Measurements from ENCODE around the gene GABPB2. TPM values are rescaled to one million over a fixed set of nuclear protein-coding genes. Genes with fewer than 3 reads are reported as not detected.
A peak's percentile ranks its signal among the peaks of the same experiment; 100 is the strongest.

Gene GABPB2
- total RNA-seq, 1 experiment from 2014 or later = 2.0 TPM

DNA sequence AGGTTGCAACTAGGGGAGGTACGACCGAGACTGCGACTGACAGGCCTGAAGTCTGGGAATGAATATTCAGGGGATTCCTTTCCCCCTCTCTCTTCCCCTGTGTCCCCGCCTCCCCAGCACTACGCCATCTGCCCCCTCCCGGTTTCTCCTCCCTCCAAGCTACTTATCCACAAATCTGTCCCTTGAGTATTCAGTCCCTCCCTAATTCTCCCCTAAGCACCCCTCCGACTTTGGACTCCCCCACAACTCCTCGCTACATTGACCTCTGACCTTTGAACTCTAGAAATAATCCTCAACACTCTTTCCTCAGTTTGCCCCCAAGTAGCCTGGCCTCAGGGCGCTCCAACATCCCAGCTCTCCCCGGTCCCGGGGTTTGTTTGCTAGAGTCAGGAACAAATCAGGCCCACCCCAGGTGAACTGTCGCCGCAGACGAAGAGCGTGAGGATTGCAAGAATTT lies 94.7 kb downstream of the GABPB2 start:
- Mint-ChIP-seq H3K4me1 (ENCODE audit: low read depth, unreplicated experiment) (peaks cover 9% of the 10 kb centered on the region), H3K27ac (ENCODE audit: unreplicated experiment) (peak overlapping the region; percentile 96), H3K9me3 (ENCODE audit: unreplicated experiment) (no peaks in the 10 kb centered on the region), H3K36me3 (ENCODE audit: insufficient read depth, unreplicated experiment) (peaks cover 49% of the 10 kb centered on the region), H3K27me3 (ENCODE audit: insufficient read depth, unreplicated experiment) (no peaks in the 10 kb centered on the region), H3K4me3 (ENCODE audit: unreplicated experiment) (peak overlapping the region; percentile 96)
- peaks cover 1% of the 10 kb centered on the region; the same call in 1 of the 2 replicates for H3K36me3 ChIP-seq (ENCODE audit: control insufficient read depth, insufficient read depth, low read length)
- CTCF ChIA-PET = interaction anchor here (0.6 to 2.2 kb wide), 2 partner anchors 21 to 65 kb away, joined by 3 to 13 read pairs; no protein-coding TSS in a partner anchor
- no TSS peak for BruUV-seq (replicated peaks)
- H3K9me3 ChIP-seq = no peaks in the 10 kb centered on the region
- no peaks in the 10 kb centered on the region for H3K27me3 ChIP-seq (replicated peaks; ENCODE audit: control insufficient read depth, insufficient read depth, low read length)
- POLR2A ChIA-PET = interaction anchor here (0.6 kb wide), 1 partner anchor 200 kb away, joined by 4 read pairs; no protein-coding TSS in a partner anchor
- intact Hi-C loops (cut with micrococcal nuclease; ENCODE audit: unreplicated experiment) = no loop called here
- H3K4me3 ChIP-seq (ENCODE audit: low read depth, low read length) = peak overlapping the region; percentile 35
- DNase-seq = no peak
- H3K4me1 ChIP-seq = no peaks in the 10 kb centered on the region
- TF ChIP-seq CTCF (IDR thresholded peaks at IDR 0.05; ENCODE audit: insufficient read depth in 1 of 2, low read depth in 1 of 2, low read length in 1 of 2, severe bottlenecking in 1 of 2, unreplicated experiment in 1 of 2) = no peak

DNA sequence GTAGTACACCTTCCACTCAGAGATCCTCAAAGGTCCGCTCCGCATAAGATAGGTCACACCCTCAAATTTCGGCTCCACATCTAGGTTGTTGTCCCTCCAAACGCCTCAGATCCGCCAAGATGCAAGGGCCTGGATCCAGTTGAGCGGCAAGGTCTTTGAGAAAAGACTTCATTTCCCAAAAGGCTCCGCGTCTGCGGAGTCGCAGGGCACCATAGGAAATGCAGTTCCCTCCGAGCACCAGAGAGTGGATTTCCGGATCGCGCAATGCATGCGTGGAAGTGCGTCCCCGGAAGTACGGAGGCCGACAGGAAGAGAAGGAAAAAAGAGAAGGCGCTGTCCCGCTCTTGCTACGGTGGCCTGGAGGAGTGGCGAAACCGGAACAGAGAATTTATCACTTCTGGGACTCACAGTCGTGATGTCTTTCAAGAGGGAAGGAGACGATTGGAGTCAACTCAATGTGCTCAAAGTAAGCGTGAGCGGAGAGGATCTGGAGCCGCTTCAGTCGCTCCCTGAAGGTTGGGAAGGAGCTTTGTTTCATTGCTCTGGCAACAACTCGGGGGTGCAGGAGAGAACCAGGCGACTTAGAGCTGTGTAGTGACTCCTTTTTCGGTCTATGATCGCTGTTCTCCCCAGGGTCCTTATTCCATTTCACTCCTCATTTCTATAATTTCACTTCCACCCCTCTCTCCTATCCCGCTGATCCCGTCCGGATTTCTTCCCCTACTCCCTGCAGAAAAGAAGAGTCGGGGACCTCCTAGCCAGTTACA lies 95.4 kb downstream of the GABPB2 start, which contains the start of the genes LYSMD1 and SCNM1:
Gene LYSMD1 (minus strand): TSS at position 165 of the 767 bp plus-strand sequence. CDS start 644 bp downstream, outside the sequence.
Gene SCNM1 (plus strand): TSS at position 407 of the 767 bp plus-strand sequence. CDS start 9 bp downstream, at position 416.
- no peaks in the 10 kb centered on the region for H3K9me3 Mint-ChIP-seq (ENCODE audit: unreplicated experiment)
- Histone ChIP-seq H3K4me1 (no peaks in the 10 kb centered on the region), H3K9me3 (no peaks in the 10 kb centered on the region), H3K27me3 (replicated peaks; ENCODE audit: control insufficient read depth, insufficient read depth, low read length) (no peaks in the 10 kb centered on the region), H3K36me3 (ENCODE audit: control insufficient read depth, insufficient read depth, low read length) (peaks cover 1% of the 10 kb centered on the region; the same call in 1 of the 2 replicates), H3K4me3 (ENCODE audit: low read depth, low read length) (peak within 1 kb of the TSS; percentile 62)
- H3K27me3 Mint-ChIP-seq (ENCODE audit: insufficient read depth, unreplicated experiment) = no peaks in the 10 kb centered on the region
- peak within 1 kb of the TSS; percentile 96 for H3K4me3 Mint-ChIP-seq (ENCODE audit: unreplicated experiment)
- intact Hi-C loops (cut with micrococcal nuclease; ENCODE audit: unreplicated experiment) = no loop called here
- peak; percentile 95 to 98 for DNase-seq
- H3K36me3 Mint-ChIP-seq (ENCODE audit: insufficient read depth, unreplicated experiment) = peaks cover 52% of the 10 kb centered on the region
- H3K27ac Mint-ChIP-seq (ENCODE audit: unreplicated experiment) = peak within 1 kb of the TSS; percentile 96
- CTCF ChIA-PET = interaction anchor here (2.2 kb wide), 1 partner anchor 66 kb away, joined by 13 read pairs; no protein-coding TSS in a partner anchor
- POLR2A ChIA-PET = interaction anchor here (0.5 to 1.4 kb wide), 7 partner anchors 23 to 914 kb away, joined by 3 to 9 read pairs (median 4); partner anchors contain the start of genes PSMD4 and VPS72
- TSS peak; percentile 74 for BruUV-seq (replicated peaks)
- no peak for TF ChIP-seq CTCF (IDR thresholded peaks at IDR 0.05; ENCODE audit: insufficient read depth in 1 of 2, low read depth in 1 of 2, low read length in 1 of 2, severe bottlenecking in 1 of 2, unreplicated experiment in 1 of 2)
- H3K4me1 Mint-ChIP-seq (ENCODE audit: low read depth, unreplicated experiment) = peaks cover 9% of the 10 kb centered on the region

DNA sequence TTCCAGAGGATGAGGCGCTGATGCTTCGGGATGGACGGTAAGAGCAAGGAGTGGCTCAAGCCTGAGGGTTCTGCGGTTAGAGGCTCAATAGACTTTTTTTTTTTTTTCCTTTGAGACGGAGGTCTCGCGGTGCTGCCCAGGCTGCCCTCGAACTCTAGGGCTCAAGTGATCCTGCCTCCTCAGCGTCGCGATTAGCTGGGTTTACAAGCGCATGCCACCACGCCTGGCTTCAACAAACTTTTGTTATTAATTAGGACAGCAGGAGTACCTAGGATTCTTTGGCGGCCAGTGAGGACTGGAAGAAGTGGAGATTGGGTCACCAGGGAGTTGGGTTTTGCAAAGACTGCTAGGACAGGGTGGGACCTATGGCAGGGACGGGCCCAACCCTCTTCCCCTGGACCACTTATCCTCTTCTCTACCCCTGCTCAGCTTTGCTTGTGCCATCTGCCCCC lies 96.0 kb downstream of the GABPB2 start:
- intact Hi-C loops (cut with micrococcal nuclease; ENCODE audit: unreplicated experiment) = no loop called here
- CTCF ChIA-PET = interaction anchor here (0.6 to 2.2 kb wide), 2 partner anchors 67 to 99 kb away, joined by 3 to 13 read pairs; no protein-coding TSS in a partner anchor
- peak overlapping the region; percentile 96 for H3K27ac Mint-ChIP-seq (ENCODE audit: unreplicated experiment)

More for the DNA sequence above, 96.0 kb downstream of the GABPB2 start:
- Mint-ChIP-seq H3K4me1 (ENCODE audit: low read depth, unreplicated experiment) (peaks cover 9% of the 10 kb centered on the region), H3K36me3 (ENCODE audit: insufficient read depth, unreplicated experiment) (peaks cover 52% of the 10 kb centered on the region), H3K27me3 (ENCODE audit: insufficient read depth, unreplicated experiment) (no peaks in the 10 kb centered on the region), H3K9me3 (ENCODE audit: unreplicated experiment) (no peaks in the 10 kb centered on the region), H3K4me3 (ENCODE audit: unreplicated experiment) (peak overlapping the region; percentile 96)
- H3K9me3 ChIP-seq = no peaks in the 10 kb centered on the region
- no peaks in the 10 kb centered on the region for H3K27me3 ChIP-seq (replicated peaks; ENCODE audit: control insufficient read depth, insufficient read depth, low read length)
- H3K36me3 ChIP-seq (ENCODE audit: control insufficient read depth, insufficient read depth, low read length) = peaks cover 1% of the 10 kb centered on the region; the same call in 1 of the 2 replicates
- POLR2A ChIA-PET = interaction anchor here (0.5 to 1.4 kb wide), 7 partner anchors 23 to 119 kb away, joined by 3 to 9 read pairs (median 4); partner anchors contain the start of genes PSMD4 and VPS72
- peak overlapping the region; percentile 62 for H3K4me3 ChIP-seq (ENCODE audit: low read depth, low read length)
- TF ChIP-seq CTCF (IDR thresholded peaks at IDR 0.05; ENCODE audit: insufficient read depth in 1 of 2, low read depth in 1 of 2, low read length in 1 of 2, severe bottlenecking in 1 of 2, unreplicated experiment in 1 of 2) = no peak
- no TSS peak for BruUV-seq (replicated peaks)
- H3K4me1 ChIP-seq = no peaks in the 10 kb centered on the region
- DNase-seq = peak in 1 of 2 experiments; percentile 23
